GM19099 (cell line): Measurements from ENCODE around the gene PLXNA4.

Source experiments
- POLR2A ChIP-seq: IDR thresholded peaks from 3 replicates; pipeline ENCODE4 v1.6.1; 2011; ENCODE audit warnings: low read depth; ENCODE audit not compliant: insufficient read length; ENCODE audit errors: extremely low read depth

Gene PLXNA4

GRCh38 chr7:132160611-132161532, 415.4 kb downstream of the PLXNA4 start:
- TF ChIP-seq POLR2A: no peak

- TF ChIP-seq POLR2A: no peak
Measured at GRCh38 chr7:132158841-132159240, 417.4 kb downstream of the PLXNA4 start.

DNA sequence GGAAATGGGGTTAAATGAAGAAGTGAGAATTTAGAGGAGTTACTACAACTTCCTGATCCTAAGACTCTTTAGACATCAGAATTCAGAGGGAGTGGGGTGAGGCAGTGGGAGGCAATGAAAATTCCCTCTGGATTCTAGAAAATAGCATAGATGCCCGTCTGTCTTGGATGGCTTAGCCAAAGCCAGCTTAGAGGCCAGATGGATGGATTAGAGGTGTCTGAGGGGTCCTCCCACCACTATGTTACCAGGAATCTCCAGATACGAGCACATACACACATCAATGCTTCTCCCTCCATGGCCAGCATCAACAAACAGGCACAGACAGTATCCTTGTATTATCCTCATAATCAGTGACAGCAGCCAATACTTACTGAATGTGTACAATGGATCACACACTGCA, 418.1 kb downstream of the PLXNA4 start:
- no peak for TF ChIP-seq POLR2A

- no peak for TF ChIP-seq POLR2A
Measured at GRCh38 chr7:132155715-132156114, 420.6 kb downstream of the PLXNA4 start.

GRCh38 chr7:132154695-132155471, 421.4 kb downstream of the PLXNA4 start:
- TF ChIP-seq POLR2A: no peak

DNA sequence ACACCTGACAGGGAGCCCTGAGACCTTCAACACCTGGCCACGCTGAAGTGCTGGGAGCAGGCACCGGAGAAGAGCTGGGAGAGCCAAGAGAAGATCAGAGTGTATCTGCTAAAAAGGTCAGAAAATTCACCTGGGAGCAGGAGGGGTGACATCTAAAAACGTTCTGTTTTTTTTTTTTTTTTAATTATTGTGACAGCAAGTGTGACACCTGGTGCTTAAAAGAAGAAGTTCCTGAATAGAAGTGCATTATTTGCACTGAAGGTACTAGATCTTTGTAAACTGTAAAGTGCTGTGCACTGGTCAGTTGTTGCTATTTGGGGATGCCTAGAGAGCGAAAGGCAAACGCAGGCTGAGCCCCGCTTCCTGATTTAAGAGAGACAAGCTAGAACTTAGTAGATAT, 422.0 kb downstream of the PLXNA4 start:
- no peak for TF ChIP-seq POLR2A

GRCh38 chr7:132152131-132152889, 424.0 kb downstream of the PLXNA4 start:
- TF ChIP-seq POLR2A: no peak

- no peak for TF ChIP-seq POLR2A
Measured at GRCh38 chr7:132150711-132151110, 425.6 kb downstream of the PLXNA4 start.

- no peak for TF ChIP-seq POLR2A
Measured at GRCh38 chr7:132149436-132150304, 426.6 kb downstream of the PLXNA4 start.

GRCh38 chr7:132148876-132149275, 427.4 kb downstream of the PLXNA4 start:
- TF ChIP-seq POLR2A: no peak

GRCh38 chr7:132145466-132145865, 430.8 kb downstream of the PLXNA4 start:
- TF ChIP-seq POLR2A: no peak

DNA sequence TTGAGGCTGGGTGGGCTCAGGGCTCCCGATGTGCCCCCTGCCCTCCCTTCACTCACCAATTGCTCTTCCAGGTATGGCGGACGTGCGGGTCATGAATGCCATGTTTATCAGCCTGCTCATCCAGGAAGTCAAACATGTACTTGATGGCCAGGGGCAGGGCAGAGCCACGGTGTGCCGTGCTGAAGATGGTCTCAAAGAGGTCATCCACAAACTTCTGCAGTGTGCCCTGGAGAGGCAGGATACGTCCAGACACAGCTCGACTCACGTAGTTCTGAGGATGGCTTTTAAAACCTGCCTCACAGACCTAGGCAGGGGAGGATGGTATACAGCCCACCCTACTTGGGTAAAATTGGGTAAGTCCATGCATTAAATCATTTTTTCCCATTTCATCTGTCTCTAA, 431.2 kb downstream of the PLXNA4 start:
- TF ChIP-seq POLR2A: no peak

- TF ChIP-seq POLR2A: no peak
Measured at GRCh38 chr7:132142006-132142405, 434.3 kb downstream of the PLXNA4 start.

DNA sequence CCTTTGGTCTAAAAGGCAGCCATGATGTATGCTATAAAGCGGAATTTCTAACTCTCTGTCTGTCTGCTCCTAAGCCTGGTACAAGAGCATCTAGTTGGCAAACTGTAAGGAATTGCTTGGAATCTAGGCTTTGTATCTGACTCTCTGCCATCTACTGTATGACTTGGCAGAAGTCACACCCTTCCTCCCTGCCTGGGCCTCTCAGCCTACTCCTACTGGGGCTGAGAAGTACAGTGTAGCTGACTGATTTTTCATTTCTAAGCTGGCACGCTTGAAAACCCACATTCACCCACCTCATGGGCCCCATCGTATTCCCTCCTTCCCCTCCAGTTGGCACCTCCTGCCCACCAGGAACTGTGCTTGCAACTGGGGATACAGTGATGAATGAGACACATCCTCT, 435.2 kb downstream of the PLXNA4 start:
- no peak for TF ChIP-seq POLR2A
